ENCODE measurements around the gene RALGPS1.

RALGPS1 gene

GRCh38 chr9:127139071-127139731 lies 224.6 kb downstream of the RALGPS1 start:
- no peak for DNase-seq (ENCODE audit: low read depth)
- H3K4me3 ChIP-seq (ENCODE audit: low read length), result no peak overlapping the region
- TF ChIP-seq CTCF (conservative IDR thresholded peaks at IDR 0.05; ENCODE audit: low read depth, low read length), result no peak

DNA sequence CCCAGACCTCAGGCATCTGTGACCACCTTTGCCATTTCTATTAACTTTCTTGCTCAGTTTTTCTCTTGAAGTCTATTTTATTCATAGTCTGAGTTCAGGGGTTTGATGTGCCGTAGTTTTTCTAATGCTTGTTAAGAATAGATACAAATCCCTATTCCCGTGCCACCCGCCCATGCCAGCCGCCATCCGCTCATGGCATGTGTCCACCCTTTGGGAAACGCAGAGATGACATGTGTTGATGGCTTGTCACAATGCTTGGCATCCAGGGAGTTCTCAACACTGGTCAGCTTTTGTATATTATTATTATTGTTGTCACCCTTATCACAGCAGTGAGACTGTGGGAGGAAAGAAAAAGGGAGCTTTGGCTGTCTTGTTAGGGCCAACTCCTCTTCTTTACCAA lies 225.2 kb downstream of the RALGPS1 start:
- H3K4me3 ChIP-seq (ENCODE audit: low read length), result no peak overlapping the region
- TF ChIP-seq CTCF (conservative IDR thresholded peaks at IDR 0.05; ENCODE audit: low read depth, low read length), result no peak
- no peak for DNase-seq (ENCODE audit: low read depth)

DNA sequence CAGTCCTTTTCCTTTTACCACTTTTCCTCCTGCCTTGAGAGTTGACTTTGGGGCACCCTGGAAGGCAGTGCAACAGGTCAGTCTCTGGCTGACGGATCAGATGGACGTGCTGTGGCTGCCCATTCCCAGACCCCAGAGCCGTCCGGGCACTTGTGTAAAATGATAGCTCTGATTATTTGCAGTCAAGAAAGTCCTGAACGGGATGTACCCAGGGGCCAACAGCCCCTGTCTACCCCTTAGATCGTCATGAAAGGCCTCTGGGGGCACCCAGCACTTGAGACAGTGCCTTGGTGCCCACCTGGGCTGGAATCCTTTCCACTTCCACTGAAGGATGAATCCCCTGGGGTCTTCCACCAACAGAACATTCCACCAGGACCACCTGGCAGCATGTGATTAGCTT lies 225.6 kb downstream of the RALGPS1 start:
- H3K4me3 ChIP-seq (ENCODE audit: low read length), result no peak overlapping the region
- no peak for DNase-seq (ENCODE audit: low read depth)
- TF ChIP-seq CTCF (conservative IDR thresholded peaks at IDR 0.05; ENCODE audit: low read depth, low read length), result no peak

- TF ChIP-seq CTCF (conservative IDR thresholded peaks at IDR 0.05; ENCODE audit: low read depth, low read length), result no peak
- no peak for DNase-seq (ENCODE audit: low read depth)
- H3K4me3 ChIP-seq (ENCODE audit: low read length), result no peak overlapping the region
Measured at GRCh38 chr9:127140842-127141675, 226.5 kb downstream of the RALGPS1 start.

DNA sequence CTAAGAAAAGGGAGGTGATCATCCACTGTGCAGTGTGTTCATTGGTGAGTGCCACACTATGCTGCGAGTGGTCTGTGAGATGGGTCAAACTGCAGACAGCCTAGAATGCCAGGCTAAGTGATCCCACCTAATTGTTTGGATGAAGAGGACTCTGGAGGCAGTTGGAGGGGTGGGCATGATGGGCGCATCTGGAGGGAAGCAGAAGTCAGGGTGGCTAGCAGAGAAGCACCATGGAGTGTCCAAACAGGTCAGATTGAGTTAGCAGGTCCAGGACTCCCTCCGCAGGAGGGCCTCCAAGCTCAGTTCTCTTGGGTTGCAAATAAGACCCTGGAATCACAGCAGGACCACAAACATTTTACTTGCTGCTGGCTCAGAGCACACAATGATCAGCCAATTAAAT lies 227.7 kb downstream of the RALGPS1 start:
- H3K4me3 ChIP-seq (ENCODE audit: low read length), result no peak overlapping the region
- no peak for TF ChIP-seq CTCF (conservative IDR thresholded peaks at IDR 0.05; ENCODE audit: low read depth, low read length)
- no peak for DNase-seq (ENCODE audit: low read depth)

DNA sequence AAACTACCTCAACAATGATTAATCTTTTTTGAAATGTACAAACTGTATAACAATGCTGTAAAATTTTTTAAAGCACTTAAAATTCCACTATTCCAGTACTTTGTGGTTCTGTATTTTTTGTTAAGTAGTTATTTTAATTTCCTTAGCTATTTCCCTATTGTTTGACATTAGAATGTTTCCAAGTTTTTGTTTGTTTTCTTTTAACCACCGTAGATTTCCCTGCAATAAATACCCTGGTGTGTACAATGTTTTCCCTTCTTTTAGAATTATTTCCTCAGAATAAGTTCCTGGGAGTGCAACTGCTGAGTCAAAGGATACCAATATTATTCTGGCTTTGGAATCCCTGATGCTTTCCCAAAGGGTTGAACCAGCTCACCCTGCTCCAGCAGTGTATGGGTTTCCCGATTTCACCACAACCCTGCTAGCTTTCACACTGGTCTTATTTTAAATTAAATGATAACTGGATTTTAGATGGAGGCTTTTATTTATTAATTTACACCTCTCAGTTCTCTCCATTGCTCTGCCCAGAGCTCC lies 228.4 kb downstream of the RALGPS1 start:
- DNase-seq (ENCODE audit: low read depth), result no peak
- TF ChIP-seq CTCF (conservative IDR thresholded peaks at IDR 0.05; ENCODE audit: low read depth, low read length), result no peak

More for the DNA sequence above, 228.4 kb downstream of the RALGPS1 start:
- no peak overlapping the region for H3K4me3 ChIP-seq (ENCODE audit: low read length)

All from retinal pigment epithelial cell (primary cell).